CMK (cell line): ENCODE measurements around the gene TUSC2.

Experiments used
- DNase-seq: peaks from one replicate; pipeline ENCODE4 v3.0.0-alpha.2; 2010; ENCODE audit warnings: low read depth

Gene TUSC2

DNA sequence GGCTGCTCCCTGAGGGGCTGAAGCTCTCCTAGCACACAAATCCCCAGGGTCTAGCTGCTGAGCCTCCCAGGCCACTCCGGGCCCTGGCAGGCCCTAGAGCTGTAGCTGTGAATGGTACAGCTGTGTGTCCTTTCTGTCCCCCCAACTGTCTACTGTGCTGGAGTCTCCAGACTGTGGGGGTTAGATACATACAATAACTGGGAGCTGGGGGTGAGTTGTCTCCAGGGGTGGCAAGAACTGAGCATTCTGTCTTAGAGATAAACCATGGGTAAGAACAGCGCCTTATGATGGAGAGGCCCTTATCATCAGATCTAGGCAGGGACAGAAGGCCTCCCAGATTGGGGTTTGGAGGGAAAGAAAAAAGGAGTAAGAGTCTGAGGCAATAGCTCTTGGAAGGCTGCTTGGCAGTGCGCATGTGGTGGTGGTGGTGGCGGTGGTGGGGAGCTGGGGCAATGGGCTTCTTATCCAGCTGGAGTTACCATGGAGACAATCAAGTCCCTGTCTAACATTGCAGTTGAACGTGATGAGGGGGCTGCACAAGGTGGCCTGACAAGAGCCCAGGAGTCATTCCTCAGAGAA, 26.3 kb upstream of the TUSC2 start:
- DNase-seq: no peak

DNA sequence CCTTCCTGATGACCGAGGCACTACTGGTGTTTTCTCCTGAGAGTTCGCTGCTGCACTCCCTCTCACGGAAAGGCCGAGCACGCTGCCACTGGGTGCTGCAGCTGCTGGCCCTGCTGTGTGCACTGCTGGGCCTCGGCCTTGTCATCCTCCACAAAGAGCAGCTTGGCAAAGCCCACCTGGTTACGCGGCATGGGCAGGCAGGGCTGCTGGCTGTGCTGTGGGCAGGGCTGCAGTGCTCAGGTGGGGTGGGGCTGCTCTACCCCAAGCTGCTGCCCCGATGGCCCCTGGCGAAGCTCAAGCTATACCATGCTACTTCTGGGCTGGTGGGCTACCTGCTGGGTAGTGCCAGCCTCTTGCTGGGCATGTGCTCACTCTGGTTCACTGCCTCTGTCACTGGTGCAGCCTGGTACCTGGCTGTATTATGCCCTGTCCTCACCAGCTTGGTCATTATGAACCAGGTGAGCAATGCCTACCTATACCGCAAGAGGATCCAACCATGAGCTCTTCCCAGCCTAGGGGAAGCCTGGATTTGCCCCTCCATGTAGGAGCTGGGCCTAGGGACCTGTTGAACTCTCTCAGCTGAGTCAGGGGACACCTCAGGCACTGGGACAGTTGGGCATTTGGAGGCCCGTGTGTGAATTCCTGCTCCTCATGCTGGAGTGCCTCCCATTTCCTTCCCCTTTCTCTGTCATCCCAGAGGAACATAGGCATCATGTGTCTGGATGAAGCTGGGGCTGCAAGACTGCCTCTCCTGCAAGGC, 25.4 kb upstream of the TUSC2 start:
- no peak for DNase-seq

DNA sequence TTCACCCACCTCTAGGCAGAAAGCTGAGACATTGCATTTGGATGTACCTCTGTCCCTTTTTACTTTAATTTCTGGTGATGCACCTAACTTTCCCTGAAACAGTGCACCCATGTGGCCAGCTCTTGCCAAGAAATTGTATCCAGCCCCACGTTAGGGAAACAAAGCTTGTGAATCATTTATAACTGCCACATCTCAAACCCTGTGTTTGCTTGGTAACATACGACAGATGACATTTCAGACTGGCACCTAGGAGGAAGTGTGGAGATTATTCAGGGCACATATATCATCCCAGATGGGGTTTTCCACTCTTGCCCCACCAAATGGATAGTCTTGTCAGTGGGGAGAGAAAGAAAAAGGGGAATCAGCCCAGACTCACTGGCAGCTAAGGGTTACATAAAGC, 24.8 kb upstream of the TUSC2 start:
- no peak for DNase-seq

DNA sequence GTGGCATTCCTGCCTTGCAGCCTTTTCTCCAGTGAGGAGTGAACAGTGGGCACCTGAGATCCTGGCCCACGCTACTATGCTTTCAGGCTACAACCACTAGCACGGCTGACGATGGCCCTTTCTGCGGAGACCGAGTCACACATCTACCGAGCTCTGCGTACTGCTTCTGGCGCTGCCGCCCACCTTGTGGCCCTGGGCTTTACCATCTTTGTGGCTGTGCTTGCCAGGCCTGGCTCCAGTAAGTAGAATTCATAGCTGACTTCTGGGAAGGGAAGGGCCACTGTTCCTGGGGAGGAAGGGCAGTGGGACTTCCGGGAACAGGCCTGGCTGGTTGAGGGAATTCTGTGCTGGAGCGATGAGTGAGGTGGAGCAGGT, 23.3 kb upstream of the TUSC2 start:
- DNase-seq: no peak

DNA sequence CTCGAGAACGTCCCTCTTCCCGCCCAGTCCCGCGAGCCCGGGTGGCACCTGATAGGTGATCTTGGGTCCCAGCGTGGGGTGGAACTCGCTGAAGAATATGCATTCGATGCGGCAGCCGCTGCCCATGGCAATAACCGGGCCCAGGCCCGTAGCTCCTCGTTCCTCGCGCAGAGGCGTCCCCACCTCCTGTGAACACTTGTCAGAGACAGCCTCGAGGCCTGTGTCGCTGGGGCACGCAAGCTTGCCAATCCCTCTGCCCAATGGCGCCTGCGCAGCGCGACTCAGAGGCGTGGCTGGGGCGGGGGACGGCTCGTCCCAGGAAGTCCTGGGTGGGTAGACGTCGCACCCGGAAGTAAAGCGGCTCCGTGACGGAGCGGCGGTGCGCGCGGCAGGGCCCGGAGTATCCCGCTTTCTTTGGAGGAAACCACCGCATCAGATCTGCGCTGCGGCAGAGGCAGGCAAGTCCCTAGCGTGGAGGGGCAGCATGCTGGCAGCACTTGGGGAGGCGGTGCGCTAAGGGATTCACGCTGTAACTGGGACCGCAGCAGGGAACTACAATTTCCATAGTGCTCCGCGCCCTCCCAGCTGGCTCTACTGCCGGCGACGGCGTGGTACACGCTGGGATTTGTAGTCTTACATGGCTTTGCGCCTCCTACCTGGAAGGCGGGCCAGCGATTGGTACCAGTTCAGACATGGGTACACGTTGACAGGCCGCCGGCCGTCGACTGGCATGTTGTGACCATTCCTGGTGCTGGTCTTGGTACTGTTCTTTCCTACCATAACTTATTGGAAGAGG, 22.7 kb upstream of the TUSC2 start, which contains the start of the genes CYB561D2 and NPRL2:
Gene CYB561D2, plus strand, starts transcription at position 336 of the 796 bp plus-strand sequence. CDS start 572 bp downstream, outside the sequence.
Gene NPRL2, minus strand, starts transcription at position 249 of the 796 bp plus-strand sequence. Its CDS starts 123 bp downstream, at position 126.
- DNase-seq: peak; percentile 90

DNA sequence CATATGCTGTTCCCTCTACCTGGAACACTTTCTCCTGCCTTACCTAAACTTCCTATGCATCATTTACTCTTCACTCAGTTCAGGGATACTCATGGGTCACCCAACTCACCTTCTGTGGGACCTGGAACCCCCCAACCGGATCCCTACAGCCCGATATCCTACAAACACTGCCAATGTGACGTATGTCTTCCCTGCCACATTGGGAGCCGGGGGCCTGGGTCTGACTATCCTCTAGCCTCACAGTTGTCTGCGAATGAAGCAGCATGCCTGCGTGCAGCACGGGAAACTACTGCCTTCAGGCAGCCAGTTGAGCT, 22.1 kb upstream of the TUSC2 start:
- no peak for DNase-seq

DNA sequence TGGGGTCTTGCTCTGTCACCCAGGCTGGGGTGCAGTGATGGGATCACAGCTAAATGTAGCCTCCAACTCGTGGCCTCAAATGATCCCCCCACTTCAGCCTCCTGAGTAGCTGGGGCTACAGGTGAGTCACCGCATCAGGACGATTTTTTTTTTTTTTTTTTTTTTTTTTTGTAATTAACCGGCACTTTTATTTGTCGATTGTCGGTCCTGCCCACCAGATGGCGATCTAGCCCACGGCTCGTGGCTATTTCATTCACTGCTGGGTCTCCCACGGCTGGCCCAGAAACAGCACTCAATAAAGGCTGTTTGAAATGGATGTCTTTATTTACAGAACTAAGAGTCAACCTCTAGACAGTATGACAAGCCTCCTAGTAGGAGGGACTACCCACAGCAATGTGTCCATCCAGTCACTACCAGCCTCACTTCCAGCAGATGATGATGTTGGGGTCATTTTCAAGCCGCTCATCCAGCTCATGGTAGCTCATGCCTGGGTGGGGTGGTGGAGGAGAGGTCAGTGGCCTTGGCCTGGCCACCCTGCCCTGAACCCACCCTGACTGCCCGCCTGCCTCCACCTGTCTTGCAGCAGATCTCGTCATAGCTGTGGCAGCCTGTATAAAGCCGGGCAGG, 19.3 kb upstream of the TUSC2 start:
- DNase-seq: no peak

DNA sequence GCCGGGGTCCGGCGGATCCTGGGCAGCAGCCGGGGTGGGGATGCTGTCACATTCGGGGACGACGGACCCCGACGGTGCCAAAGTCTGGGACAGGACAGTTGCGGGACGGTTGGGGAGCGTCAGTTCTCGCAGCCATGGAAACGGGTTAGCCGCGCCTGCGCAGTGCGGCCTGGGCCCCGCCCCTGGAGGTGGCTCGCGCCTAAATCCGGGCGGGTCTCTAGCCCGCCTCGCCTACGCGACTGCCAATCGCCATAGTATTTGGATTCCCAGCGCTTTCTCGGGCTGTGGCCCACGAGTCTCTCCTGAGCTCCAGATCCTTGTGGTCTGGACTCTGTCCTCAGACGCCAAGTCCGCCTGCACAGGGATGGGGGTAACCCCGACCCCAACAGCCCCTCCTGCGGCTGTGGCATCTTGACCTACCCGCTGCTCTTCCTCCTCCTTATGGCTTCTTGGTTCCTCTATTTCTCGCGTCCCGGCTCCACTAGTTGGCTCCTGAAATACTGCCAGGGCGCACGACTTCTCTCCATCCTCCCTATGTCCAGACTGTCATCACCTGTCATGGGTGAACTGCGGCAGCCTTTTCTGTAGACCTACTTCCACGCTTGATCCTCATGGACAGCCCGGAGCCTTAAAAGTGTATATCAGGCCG, 17.7 kb upstream of the TUSC2 start, which contains the start of gene ZMYND10:
Gene ZMYND10, minus strand, starts transcription at position 147 of the 649 bp plus-strand sequence. CDS start 153 bp downstream, outside the sequence.
- no peak for DNase-seq

DNA sequence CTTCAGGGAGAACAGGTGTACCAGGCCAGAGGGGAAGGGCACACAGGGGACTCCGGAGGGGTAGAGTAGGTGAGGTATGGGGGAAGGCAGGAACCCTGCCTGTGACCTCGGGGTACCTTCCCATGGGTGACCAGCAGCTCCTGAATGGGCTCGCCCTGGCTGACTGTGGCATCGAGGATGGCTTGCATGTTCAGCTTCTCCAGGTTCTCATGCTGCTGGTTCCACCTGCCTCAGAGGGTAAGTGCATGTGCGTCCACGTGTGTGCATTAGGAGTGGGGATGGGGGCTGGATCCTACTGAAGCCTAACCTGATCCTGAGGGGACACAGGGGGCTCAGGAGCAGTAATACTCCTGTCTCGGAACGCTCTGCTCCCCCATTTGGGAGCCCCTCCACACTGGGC, 17.0 kb upstream of the TUSC2 start:
- DNase-seq: no peak

DNA sequence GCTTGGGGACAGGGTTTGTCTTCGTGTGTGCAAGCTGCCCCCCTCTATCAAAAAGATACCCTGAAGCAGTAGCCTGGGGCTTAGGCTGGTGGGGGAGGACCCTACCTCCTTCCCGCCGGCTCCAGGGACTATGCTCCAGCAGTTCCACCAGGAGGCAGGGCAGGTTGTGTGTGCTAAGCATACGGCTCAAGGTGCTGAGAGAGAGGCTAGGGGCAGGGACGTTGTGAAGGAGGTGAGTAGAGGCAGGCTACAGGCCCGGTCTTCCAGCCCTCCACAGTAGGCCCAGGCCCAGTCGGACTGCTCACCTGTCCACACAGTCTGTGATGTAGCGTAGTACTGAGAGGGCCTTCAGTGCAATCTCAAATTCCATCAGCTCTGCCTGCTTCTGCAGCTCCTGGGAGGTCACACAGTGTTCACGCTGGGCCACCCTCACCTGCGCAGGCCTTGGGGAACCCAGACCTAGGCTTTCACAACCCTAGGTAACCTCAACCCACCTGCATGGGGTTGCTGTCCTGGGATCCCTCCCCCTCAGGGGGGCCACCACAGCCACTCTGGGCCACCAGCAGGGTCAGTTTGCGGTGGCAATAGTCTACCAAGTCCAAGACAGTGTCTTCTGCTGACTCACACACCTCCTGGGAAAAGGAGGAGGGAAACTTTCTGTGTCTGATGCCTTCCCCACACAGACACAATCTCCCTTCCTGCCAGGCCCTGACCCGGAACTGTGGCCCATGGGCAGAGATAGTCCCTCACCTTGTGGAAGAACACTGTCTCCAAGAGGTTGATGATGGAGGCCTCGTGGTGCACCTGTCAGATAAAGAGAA, 15.0 kb upstream of the TUSC2 start:
- DNase-seq: no peak

DNA sequence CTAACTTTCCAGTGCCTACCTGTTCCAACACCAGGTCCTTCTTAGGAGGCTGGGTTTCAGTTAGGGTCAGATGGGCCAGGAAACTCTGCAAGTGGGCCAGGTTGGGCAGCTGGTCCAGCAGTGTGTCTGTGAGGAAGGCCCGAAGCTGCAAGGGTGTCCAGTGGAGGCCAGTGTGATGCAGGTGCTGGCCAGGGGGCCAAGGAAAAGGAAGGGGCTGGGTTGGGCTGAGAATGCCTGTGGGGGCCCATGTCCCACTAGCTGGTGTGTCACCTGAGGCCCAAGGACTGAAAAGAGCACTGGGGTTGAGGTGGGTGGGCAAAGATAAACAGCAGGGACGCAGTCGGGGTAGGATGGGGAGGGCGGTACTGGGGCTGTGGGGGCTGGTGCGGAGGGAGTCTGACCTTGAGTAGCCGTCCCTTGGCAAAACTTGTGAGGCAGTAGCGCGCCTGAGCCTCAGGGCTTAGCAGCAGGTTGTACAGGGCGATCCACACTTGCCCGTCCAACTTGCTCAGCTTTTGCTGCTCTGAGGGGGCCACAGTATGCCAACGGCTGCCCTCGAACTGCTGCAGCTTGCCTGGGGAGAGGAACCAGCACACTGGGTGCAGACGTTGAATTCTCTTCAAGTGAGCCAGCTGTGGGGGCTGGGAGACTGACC, 14.1 kb upstream of the TUSC2 start:
- DNase-seq: no peak

DNA sequence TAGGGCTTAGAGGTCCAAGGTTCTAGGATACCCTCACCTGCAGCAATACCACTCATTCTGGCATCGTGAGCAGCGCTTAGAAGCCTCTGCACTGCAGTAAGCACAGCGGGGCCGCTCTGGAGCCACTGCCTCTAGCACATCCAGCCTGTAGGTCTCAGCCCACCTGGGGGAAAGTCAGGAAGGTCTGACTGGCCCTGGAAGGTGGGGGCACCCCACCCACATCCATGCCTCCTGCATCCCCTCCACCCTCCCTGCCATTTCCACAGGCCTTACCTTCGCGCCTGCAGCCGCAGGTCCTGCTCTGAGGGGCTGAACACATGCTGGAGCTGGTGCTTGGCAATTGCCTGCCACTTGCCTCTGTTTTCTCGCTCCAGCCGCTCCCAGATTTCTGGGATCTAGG, 13.5 kb upstream of the TUSC2 start:
- no peak for DNase-seq

DNA sequence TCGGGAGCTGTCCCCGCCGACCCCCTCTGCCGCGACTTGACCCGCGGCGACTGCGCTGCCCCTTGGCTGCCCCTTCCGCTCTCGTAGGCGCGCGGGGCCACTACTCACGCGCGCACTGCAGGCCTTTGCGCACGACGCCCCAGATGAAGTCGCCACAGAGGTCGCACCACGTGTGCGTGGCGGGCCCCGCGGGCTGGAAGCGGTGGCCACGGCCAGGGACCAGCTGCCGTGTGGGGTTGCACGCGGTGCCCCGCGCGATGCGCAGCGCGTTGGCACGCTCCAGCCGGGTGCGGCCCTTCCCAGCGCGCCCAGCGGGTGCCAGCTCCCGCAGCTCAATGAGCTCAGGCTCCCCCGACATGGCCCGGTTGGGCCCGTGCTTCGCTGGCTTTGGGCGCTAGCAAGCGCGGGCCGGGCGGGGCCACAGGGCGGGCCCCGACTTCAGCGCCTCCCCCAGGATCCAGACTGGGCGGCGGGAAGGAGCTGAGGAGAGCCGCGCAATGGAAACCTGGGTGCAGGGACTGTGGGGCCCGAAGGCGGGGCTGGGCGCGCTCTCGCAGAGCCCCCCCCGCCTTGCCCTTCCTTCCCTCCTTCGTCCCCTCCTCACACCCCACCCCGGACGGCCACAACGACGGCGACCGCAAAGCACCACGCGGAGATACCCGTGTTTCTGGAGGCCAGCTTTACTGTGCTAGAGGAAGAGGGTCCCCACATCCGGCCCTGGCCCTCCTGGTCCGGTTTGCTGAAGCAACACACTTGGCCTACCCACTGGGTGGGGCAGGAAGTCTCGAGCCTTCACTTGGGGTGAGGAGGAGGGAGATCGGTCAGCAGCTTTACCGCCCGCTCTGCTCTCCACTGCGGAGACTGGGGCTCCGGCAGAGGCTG, 12.7 kb upstream of the TUSC2 start, which contains the start of gene RASSF1:
Gene RASSF1, minus strand, starts transcription at position 389 of the 882 bp plus-strand sequence. Its CDS starts 31 bp downstream, at position 358.
- peak; percentile 99 for DNase-seq

DNA sequence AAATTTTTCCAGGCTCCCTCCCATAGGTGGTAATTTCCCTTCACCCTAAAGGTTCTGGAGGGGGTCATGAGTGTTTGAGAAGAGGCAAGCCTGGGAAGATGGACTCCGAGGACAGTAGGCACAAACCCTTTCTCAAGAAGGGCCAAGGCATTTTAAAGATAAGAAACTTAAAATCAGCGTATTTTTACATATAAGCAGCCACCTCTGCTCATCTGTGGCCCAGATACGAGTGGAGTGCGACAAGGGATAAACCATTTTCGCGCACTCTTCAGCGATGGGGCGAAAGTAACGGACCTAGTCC, 12.1 kb upstream of the TUSC2 start:
- DNase-seq: no peak

DNA sequence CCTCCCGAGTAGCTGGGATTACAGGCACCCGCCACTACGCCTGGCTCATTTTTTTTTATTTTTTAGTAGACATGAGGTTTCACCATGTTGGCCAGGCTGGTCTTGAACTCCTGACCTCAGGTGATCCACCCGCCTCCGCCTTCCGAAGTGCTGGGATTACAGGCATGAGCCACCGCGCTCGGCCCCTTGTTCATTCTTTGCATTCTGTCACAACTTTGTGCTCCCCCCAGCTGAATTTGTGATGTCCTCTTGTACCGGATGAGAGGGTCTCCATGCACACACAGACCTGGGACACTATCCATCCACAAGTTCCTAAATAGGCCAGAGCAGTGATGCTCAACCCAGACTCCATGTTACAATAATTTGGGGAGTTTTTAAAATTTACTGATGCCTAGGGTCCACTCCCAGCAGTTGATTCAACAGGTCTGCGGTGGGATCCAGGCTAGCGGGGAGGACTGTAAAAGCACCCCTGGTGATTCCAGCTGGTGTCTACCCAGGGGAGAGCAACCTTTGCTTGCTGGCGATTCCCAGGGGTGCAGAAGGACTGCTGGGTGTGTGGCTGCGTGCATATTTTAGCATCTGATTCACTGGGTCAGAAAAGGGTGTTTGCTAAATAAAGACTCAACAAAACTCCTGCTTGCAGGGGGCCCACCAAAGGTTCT, 11.6 kb upstream of the TUSC2 start:
- DNase-seq: no peak

DNA sequence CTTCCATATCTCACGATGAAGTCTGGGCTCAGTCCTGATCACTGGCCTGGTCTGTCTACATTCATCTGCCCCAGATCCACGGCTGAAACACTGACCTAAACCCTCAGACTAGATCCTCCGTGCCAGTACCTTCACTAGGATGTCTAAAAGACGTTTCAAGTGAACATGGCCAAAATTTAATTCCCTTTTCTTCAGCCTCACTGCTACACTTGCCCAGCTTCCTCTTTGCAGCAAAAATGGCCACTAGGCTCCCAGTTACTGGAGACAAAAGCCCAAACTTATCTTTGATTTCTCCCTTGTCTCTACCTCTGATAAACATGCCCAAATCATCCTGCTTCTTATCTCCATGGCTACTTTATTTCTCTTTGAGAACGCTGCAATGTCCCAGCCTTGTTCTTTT, 10.9 kb upstream of the TUSC2 start:
- DNase-seq: no peak

DNA sequence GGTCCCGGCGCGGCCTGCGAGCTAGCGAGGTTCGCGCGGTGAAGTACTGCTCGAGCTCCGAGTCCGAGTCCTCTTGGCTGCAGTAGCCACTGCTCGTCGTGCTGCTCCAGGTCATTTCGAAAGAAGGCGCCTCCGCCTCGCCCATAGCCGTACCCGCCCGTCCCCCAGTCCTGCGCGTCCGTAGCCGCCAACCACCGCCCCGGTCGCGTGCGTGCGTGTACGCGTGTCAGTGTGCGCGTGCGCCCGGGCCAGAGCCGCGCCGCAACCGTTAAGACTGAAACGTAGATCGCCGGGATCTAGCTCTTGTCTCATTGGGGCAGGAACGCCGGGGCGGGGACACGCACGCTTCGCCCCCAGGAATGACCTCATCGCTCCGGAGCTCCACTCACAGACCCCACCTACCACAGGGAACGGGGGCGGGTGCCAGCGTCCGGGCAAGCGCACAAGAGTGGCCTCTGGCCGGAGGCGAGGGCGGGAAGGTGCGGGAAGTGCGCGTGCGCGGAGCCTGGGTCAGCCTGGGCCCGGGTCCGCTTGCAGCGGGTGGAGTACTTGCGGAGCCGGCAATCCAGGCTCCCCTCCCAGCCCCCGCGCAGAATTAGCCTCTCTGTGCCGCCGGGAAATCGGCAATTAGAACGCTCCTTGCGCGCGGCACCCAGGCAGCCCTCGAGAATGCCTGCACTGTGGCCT, 9.3 kb upstream of the TUSC2 start:
- DNase-seq: peak; percentile 96

DNA sequence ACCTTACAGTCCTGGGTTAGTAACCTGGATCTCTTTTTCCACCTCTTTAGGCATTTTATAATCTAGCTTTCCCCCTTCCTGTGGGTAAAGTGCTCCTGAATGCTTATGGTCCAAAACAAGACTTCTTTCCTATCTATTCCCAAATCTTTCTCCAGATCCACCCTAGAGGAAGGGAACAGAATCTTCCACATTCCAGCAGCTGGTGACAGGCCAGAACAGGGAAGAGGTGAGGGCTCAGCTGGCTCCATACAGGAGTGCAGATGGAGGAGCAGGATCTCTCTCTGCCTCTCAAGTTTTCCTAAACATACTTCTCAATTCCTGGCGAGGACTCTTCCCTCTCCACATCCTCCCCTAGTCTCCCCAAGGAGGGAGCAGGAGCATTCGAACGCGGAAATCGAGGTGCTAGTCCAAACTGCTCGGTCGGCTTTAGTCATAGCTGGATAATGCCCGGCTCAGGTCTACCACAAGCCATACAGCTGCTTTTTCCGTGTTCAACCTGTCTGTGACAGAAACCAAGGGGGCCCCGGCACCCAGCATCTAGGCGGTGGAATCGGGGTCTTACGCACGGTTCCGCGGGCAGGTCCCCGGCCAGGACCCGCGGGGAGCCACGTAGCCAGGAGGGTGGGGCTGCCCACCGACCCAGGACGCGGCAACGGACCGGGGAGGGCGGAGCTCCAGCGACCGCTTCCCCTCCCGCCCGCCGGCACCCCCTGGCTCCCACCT, 8.6 kb upstream of the TUSC2 start:
- DNase-seq: no peak
